GM12878 (cell line): ENCODE results near the gene PTPRN2.
"Not testable (repeated sequence)": the region's sequence is repeated elsewhere in the genome, so short reads cannot be mapped to it uniquely, and the experiment has no call there.

Experiments
- CTCF ChIP-seq, 3 experiments: IDR thresholded peaks in 2 of 3; conservative IDR thresholded peaks in 1 of 3; 2 replicates each; pipeline ENCODE4 v1.5.1; 2011; ENCODE audit warnings: low read depth in 3 of 3, low read length in 3 of 3, mild to moderate bottlenecking in 3 of 3, control low read depth in 2 of 3, moderate library complexity in 2 of 3, inconsistent platforms in 1 of 3, mixed read lengths in 1 of 3; ENCODE audit not compliant: control insufficient read depth in 2 of 3, insufficient read depth in 1 of 3; ENCODE audit errors: extremely low read depth in 1 of 3
- DPF2 ChIP-seq: fragments of 450-650 bp; IDR thresholded peaks from 2 replicates; pipeline ENCODE4 v1.6.1; 2017; ENCODE audit warnings: mild to moderate bottlenecking
- NFYA ChIP-seq: IDR thresholded peaks from 2 replicates; pipeline ENCODE4 v1.6.1; 2011; ENCODE audit warnings: low read depth, mild to moderate bottlenecking, low read length, improper control_type of control experiment, borderline replicate concordance
- RAD21 ChIP-seq: IDR thresholded peaks from 2 replicates; pipeline ENCODE4 v1.6.1; 2011; ENCODE audit warnings: mild to moderate bottlenecking, low read depth, low read length, moderate library complexity; ENCODE audit not compliant: insufficient read depth

- not testable (repeated sequence) for TF ChIP-seq DPF2; CTCF (IDR thresholded peaks at IDR 0.05 in 2 of 3, conservative IDR thresholded peaks at IDR 0.05 in 1 of 3; ENCODE audit: control insufficient read depth in 2 of 3, extremely low read depth in 1 of 3, insufficient read depth in 1 of 3, low read depth in 3 of 3, low read length in 3 of 3); RAD21; NFYA
Observed at GRCh38 chr7:158508321-158508720, 79.3 kb downstream of the PTPRN2 start.
